DMS153 (cell line): ENCODE results near the gene TICAM2.

Experiments
- DNase-seq: peaks from one replicate; lab custom pipeline; 2025; lab: John Stamatoyannopoulos, UW

The TICAM2 gene

GRCh38 chr5:115607935-115608334 is 5.7 kb upstream of the TICAM2 start:
- no peak for DNase-seq

GRCh38 chr5:115605436-115605835 is 3.2 kb upstream of the TICAM2 start:
- no peak for DNase-seq

GRCh38 chr5:115602591-115603125 is 379 bp upstream of the TICAM2 start:
- DNase-seq = no peak

- DNase-seq = no peak
These were observed 1.5 kb downstream of the TICAM2 start for GRCh38 chr5:115600766-115601165.

GRCh38 chr5:115599924-115600323 is 2.4 kb downstream of the TICAM2 start:
- no peak for DNase-seq

- DNase-seq = no peak
These were observed 2.8 kb downstream of the TICAM2 start for GRCh38 chr5:115599502-115599901.

GRCh38 chr5:115594128-115595047 is 7.9 kb downstream of the TICAM2 start:
- DNase-seq = no peak

GRCh38 chr5:115589043-115589442 is 13.2 kb downstream of the TICAM2 start:
- DNase-seq = no peak

- no peak for DNase-seq
These were observed 13.6 kb downstream of the TICAM2 start for GRCh38 chr5:115588640-115589039.

GRCh38 chr5:115586525-115587146 is 15.6 kb downstream of the TICAM2 start:
- no peak for DNase-seq

GRCh38 chr5:115585265-115585664 is 17.0 kb downstream of the TICAM2 start:
- no peak for DNase-seq

GRCh38 chr5:115584501-115584900 is 17.8 kb downstream of the TICAM2 start:
- DNase-seq = no peak

- no peak for DNase-seq
These were observed 18.8 kb downstream of the TICAM2 start for GRCh38 chr5:115583474-115583873.

- no peak for DNase-seq
These were observed 21.3 kb downstream of the TICAM2 start for GRCh38 chr5:115580941-115581340.

- no peak for DNase-seq
These were observed 22.5 kb downstream of the TICAM2 start for GRCh38 chr5:115579747-115580173.

- no peak for DNase-seq
These were observed 23.1 kb downstream of the TICAM2 start for GRCh38 chr5:115579216-115579615.

- DNase-seq = no peak
These were observed 23.6 kb downstream of the TICAM2 start for GRCh38 chr5:115578657-115579056.

GRCh38 chr5:115577741-115578140 is 24.5 kb downstream of the TICAM2 start:
- no peak for DNase-seq

GRCh38 chr5:115577329-115577728 is 24.9 kb downstream of the TICAM2 start:
- DNase-seq = no peak

GRCh38 chr5:115575167-115576070 is 26.9 kb downstream of the TICAM2 start:
- DNase-seq = no peak

GRCh38 chr5:115573133-115573532 is 29.1 kb downstream of the TICAM2 start:
- DNase-seq = no peak

- no peak for DNase-seq
These were observed 30.8 kb downstream of the TICAM2 start for GRCh38 chr5:115571441-115571878.
